ENCODE data around the gene MPZL1. TPM values are rescaled to one million over a fixed set of nuclear protein-coding genes. Genes with fewer than 3 reads are reported as not detected.

The MPZL1 gene
- total RNA-seq, 3 donors from 2014 or later = 43.5 to 86.8 (median 86.2) TPM

DNA sequence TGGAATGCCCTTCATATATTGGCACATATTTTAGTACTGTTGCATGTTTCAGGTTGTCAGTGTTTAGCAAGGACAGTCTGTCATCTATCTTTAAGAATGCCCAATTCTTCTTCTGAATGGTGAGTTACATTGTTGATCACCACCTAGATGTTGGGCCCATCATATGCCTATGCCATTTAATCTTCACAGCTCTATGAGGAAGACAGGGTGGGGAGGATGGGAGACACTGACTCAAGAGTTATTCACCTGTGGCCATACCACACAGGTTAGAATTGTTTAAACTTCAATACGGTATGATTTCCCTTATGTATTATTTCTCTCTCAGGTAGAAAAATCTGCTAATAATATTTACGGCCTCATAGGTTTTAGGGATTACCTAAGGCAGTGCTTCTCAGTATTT lies 44.8 kb downstream of the MPZL1 start:
- no peaks in the 10 kb centered on the region for H3K36me3 ChIP-seq
- H3K9me3 ChIP-seq = no peaks in the 10 kb centered on the region
- H3K27me3 ChIP-seq = no peaks in the 10 kb centered on the region
- no peak overlapping the region for H3K27ac ChIP-seq
- intact Hi-C loops (cut with DNase I; ENCODE audit: low total_unique reads) = no loop called here
- TF ChIP-seq, protein P1, sequence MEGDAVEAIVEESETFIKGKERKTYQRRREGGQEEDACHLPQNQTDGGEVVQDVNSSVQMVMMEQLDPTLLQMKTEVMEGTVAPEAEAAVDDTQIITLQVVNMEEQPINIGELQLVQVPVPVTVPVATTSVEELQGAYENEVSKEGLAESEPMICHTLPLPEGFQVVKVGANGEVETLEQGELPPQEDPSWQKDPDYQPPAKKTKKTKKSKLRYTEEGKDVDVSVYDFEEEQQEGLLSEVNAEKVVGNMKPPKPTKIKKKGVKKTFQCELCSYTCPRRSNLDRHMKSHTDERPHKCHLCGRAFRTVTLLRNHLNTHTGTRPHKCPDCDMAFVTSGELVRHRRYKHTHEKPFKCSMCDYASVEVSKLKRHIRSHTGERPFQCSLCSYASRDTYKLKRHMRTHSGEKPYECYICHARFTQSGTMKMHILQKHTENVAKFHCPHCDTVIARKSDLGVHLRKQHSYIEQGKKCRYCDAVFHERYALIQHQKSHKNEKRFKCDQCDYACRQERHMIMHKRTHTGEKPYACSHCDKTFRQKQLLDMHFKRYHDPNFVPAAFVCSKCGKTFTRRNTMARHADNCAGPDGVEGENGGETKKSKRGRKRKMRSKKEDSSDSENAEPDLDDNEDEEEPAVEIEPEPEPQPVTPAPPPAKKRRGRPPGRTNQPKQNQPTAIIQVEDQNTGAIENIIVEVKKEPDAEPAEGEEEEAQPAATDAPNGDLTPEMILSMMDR (IDR thresholded peaks at IDR 0.05) = no peak
- TF ChIP-seq POLR2AphosphoS5 (IDR thresholded peaks at IDR 0.05) = no peak
- no peak for TF ChIP-seq POLR2A (IDR thresholded peaks at IDR 0.05)
- no peak for DNase-seq (ENCODE audit: low spot score in 2 of 2)
- H3K4me1 ChIP-seq = peaks cover 7 to 8% of the 10 kb centered on the region in 2 donors
- no peak overlapping the region for H3K4me3 ChIP-seq

DNA sequence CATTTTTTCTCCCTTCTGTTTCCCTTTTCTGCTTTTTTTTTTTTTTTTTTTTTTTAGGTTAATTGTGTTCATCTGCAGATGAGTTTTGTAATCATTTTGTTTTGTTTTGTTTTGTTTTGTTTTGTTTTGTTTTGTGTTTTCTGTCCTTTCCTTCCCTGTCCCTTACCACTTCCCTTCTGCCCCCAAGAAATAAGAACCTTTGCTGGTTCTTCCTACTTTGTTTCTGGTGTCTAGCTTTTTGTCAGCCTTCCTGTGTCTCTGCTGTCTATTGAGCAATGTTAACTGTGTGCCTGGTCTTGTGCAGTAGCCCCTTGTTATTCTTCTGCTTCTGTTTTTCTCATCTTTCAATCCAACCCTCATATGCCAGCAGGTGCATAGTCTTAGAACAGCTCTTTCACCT lies 46.0 kb downstream of the MPZL1 start:
- Histone ChIP-seq H3K36me3 (no peaks in the 10 kb centered on the region), H3K4me3 (no peak overlapping the region), H3K27me3 (no peaks in the 10 kb centered on the region), H3K4me1 (peaks cover 3 to 7% of the 10 kb centered on the region in 2 donors), H3K9me3 (no peaks in the 10 kb centered on the region), H3K27ac (no peak overlapping the region)
- no peak for DNase-seq (ENCODE audit: low spot score in 2 of 2)
- TF ChIP-seq POLR2AphosphoS5 (IDR thresholded peaks at IDR 0.05) (no peak), POLR2A (IDR thresholded peaks at IDR 0.05) (no peak)
- TF ChIP-seq, protein P1 (IDR thresholded peaks at IDR 0.05) = no peak
- intact Hi-C loops (cut with DNase I; ENCODE audit: low total_unique reads) = no loop called here

DNA sequence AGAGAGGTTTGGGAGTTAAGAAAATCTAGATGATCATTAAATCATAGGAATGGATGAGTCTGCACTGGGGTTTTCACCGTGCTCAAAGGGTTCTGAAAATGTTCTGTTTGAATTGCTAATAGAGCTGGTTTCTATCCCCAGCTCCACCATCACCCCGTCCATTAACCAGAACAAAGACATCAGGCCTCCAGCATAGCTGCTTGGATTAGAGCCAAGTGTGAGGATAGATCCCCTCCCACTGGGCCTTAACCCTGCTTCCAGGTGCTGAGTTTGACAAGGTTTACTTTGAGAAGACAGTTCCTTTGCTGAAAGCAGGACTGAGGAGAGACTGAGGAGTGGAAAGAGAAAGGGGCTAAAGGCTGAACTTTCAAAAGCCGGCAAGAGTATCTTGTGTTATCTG lies 48.3 kb downstream of the MPZL1 start:
- no peak for TF ChIP-seq POLR2A (IDR thresholded peaks at IDR 0.05)
- TF ChIP-seq POLR2AphosphoS5 (IDR thresholded peaks at IDR 0.05) = no peak
- TF ChIP-seq, protein P1 (IDR thresholded peaks at IDR 0.05) = no peak
- H3K36me3 ChIP-seq = no peaks in the 10 kb centered on the region
- H3K27me3 ChIP-seq = no peaks in the 10 kb centered on the region
- H3K4me3 ChIP-seq = no peak overlapping the region
- DNase-seq (ENCODE audit: low spot score in 2 of 2) = no peak
- intact Hi-C loops (cut with DNase I; ENCODE audit: low total_unique reads) = no loop called here
- H3K9me3 ChIP-seq = no peaks in the 10 kb centered on the region
- peaks cover 0 to 2% of the 10 kb centered on the region in 2 donors for H3K4me1 ChIP-seq
- H3K27ac ChIP-seq = no peak overlapping the region

DNA sequence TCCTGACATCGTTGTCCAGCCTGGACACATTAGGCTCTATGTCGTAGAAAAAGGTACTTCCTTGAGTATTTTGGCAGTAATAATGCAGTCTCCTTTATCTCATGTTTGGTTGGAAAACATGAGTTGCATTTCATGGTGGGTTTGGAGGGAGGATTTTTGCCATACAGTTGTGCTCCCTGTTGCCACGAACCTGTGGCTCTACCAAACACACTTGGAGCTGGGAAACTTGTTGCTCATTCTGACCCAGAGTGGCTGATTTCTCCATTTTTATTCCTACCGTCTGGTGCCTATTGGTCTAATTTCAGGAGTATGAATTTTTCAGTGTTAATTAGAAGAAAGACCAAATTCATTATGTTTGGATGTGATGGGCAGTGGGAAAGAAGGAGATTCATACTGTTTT lies 50.7 kb downstream of the MPZL1 start:
- DNase-seq (ENCODE audit: low spot score in 2 of 2) = no peak
- Histone ChIP-seq H3K4me3 (no peak overlapping the region), H3K9me3 (no peaks in the 10 kb centered on the region), H3K27ac (peak overlapping the region in 1 of 2 donors; percentile 6), H3K4me1 (peaks cover 0 to 11% of the 10 kb centered on the region in 2 donors), H3K36me3 (no peaks in the 10 kb centered on the region), H3K27me3 (no peaks in the 10 kb centered on the region)
- intact Hi-C loops (cut with DNase I; ENCODE audit: low total_unique reads) = no loop called here
- TF ChIP-seq POLR2A (IDR thresholded peaks at IDR 0.05) = no peak
- TF ChIP-seq, protein P1 (IDR thresholded peaks at IDR 0.05) = no peak
- no peak for TF ChIP-seq POLR2AphosphoS5 (IDR thresholded peaks at IDR 0.05)

DNA sequence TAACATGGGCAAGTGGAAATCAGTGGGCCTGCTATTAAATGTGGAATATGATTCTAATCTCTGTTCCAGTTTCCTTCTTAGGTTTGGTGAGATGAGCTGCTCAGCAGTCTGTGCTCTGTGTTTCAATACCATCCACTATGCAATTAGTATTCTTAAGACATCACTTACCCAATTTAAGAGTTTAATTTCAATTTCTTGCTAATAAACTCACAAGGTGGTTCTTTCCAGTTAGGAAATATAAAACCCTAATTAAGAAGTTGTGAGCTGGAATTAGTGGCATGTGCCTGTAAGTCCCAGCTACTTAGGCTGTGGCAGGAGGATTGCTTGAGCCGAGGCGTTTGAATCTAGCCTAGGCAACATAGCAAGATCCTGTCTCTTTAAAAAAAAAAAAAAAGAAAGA lies 51.7 kb downstream of the MPZL1 start:
- Histone ChIP-seq H3K27me3 (no peaks in the 10 kb centered on the region), H3K4me1 (peaks cover 0 to 11% of the 10 kb centered on the region in 2 donors), H3K4me3 (no peak overlapping the region), H3K36me3 (no peaks in the 10 kb centered on the region), H3K9me3 (no peaks in the 10 kb centered on the region), H3K27ac (no peak overlapping the region)
- TF ChIP-seq POLR2A (IDR thresholded peaks at IDR 0.05) (no peak), POLR2AphosphoS5 (IDR thresholded peaks at IDR 0.05) (no peak)
- TF ChIP-seq, protein P1 (IDR thresholded peaks at IDR 0.05) = no peak
- DNase-seq (ENCODE audit: low spot score in 2 of 2) = no peak
- intact Hi-C loops (cut with DNase I; ENCODE audit: low total_unique reads) = no loop called here

All from breast epithelium (tissue), 4 donors.